ENCODE data around the gene THOP1.
"Not testable (repeated sequence)": the region's sequence is repeated elsewhere in the genome, so short reads cannot be mapped to it uniquely, and the experiment has no call there.

THOP1 gene

GRCh38 chr19:2782936-2783780, 2.1 kb upstream of the THOP1 start, which contains the start of gene SGTA:
Gene SGTA (minus strand): TSS chr19:2783273. CDS start chr19:2769068, 14,205 bp downstream.
- peak; percentile 98 for DNase-seq

- no peak for DNase-seq
Measured at GRCh38 chr19:2783781-2784145, 1.5 kb upstream of the THOP1 start.

GRCh38 chr19:2787115-2787514, 1.8 kb downstream of the THOP1 start:
- no peak for DNase-seq

- no peak for DNase-seq
Measured at GRCh38 chr19:2788237-2788636, 2.9 kb downstream of the THOP1 start.

- no peak for DNase-seq
Measured at GRCh38 chr19:2790194-2790556, 4.9 kb downstream of the THOP1 start.

- no peak for DNase-seq
Measured at GRCh38 chr19:2790557-2791271, 5.4 kb downstream of the THOP1 start.

GRCh38 chr19:2791440-2791839, 6.1 kb downstream of the THOP1 start:
- no peak for DNase-seq

- no peak for DNase-seq
Measured at GRCh38 chr19:2791876-2792275, 6.6 kb downstream of the THOP1 start.

- not testable (repeated sequence) for DNase-seq
Measured at GRCh38 chr19:2792666-2793065, 7.4 kb downstream of the THOP1 start.

GRCh38 chr19:2793126-2793525, 7.8 kb downstream of the THOP1 start:
- DNase-seq: no peak

- no peak for DNase-seq
Measured at GRCh38 chr19:2793577-2793976, 8.3 kb downstream of the THOP1 start.

- no peak for DNase-seq
Measured at GRCh38 chr19:2795827-2796658, 10.7 kb downstream of the THOP1 start.

- DNase-seq: no peak
Measured at GRCh38 chr19:2796659-2797266, 11.5 kb downstream of the THOP1 start.

GRCh38 chr19:2797280-2797679, 12.0 kb downstream of the THOP1 start:
- DNase-seq: no peak

- no peak for DNase-seq
Measured at GRCh38 chr19:2798158-2798685, 12.9 kb downstream of the THOP1 start.

GRCh38 chr19:2798733-2799132, 13.4 kb downstream of the THOP1 start:
- DNase-seq: no peak

- DNase-seq: no peak
Measured at GRCh38 chr19:2799273-2800020, 14.1 kb downstream of the THOP1 start.

GRCh38 chr19:2800506-2800905, 15.2 kb downstream of the THOP1 start:
- no peak for DNase-seq

- no peak for DNase-seq
Measured at GRCh38 chr19:2802826-2803225, 17.5 kb downstream of the THOP1 start.

- no peak for DNase-seq
Measured at GRCh38 chr19:2803486-2804155, 18.3 kb downstream of the THOP1 start.

Measured in DMS 273 treated with DMSO at 0.1 percent for 48 hours (cell line).